ENCODE measurements around the gene GUK1.

The GUK1 gene, protein sequence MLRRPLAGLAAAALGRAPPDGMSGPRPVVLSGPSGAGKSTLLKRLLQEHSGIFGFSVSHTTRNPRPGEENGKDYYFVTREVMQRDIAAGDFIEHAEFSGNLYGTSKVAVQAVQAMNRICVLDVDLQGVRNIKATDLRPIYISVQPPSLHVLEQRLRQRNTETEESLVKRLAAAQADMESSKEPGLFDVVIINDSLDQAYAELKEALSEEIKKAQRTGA

DNA sequence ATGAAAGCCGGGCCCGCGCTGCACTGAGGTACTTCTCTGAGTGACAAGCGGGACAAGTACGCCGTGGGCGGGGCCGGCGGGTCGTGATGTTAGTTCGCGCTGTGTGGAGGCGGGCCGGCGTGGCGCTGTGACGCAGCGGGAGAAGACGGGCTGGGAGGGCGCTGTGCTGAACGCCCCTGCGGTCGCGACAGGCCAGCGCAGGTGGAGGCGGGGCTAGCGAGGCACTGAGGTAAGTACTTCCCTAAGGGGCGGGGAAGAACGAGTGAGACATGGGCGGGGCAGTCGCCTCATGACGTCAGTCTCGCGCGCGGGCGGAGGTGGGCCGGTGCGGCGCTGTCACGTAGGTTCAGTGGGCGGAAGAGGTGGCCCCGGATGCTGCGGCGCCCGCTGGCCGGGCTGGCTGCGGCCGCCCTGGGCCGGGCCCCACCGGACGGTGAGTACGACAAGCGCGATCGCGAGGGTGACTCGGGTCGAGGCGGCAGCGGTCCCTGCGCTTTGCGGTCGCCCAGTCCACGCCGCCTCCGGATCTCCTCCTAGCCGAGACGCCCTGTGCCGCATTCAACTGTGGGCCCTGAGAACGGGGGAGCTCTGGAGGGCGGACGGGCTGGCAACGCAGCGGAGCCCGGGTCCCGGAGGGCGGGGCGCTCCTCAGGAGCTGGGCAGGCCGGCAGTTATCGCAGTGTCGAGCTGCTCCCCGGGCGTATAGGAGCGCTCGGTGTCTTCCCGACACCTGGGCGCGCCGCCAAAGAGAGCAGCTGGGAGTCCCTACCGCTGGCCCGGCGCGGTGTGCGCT, at the start of gene GUK1:
GUK1 (plus strand) TSS at position 349 of the 793 bp plus-strand sequence; CDS start at position 373, 24 bp downstream.
- DNase-seq (ENCODE audit: low read depth in 2 of 2), result peak; percentile 98

DNA sequence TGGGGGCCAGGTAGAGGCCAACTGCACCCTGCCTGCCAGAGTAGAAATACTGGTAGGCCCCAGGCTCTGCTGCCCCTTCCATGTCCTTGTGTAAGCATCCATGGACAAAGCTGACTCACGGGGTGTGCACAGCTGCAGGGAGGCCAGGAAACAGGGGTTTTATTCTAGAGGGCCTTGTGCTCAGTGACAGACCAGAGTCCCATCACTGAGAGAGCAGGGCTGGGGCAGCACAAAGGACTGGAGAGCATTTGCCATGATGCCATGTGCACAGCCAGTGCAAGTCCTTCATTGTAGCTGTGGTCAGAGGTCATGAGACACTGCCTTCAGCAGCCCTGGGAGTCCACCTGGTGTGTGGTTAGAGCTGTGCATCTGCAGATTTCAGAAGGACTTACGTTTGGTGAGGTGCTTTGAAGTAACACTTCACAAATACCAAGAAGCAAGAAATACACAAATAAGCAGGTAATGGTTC, 49.4 kb upstream of the GUK1 start:
- no peak for DNase-seq (ENCODE audit: low read depth in 2 of 2)

DNA sequence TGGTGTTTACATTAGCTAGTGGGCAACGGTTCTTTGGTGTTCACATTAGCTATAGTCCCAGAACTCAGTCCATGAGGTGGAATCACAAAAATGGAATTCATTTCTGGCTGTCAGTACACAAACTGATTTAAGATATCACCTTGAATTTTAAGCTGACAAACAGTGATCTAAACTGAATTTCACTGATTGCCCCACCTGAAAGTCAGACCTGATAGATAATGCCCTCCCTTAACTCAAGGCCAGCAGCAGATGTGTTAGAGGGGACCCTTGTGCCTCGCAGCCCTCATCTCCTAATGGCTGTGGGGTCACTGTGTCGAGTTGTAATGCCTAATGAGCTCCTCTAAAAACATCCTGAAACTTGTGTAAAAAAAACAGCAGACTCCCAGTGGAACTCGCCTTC, 49.0 kb upstream of the GUK1 start:
- DNase-seq (ENCODE audit: low read depth in 2 of 2), result no peak

DNA sequence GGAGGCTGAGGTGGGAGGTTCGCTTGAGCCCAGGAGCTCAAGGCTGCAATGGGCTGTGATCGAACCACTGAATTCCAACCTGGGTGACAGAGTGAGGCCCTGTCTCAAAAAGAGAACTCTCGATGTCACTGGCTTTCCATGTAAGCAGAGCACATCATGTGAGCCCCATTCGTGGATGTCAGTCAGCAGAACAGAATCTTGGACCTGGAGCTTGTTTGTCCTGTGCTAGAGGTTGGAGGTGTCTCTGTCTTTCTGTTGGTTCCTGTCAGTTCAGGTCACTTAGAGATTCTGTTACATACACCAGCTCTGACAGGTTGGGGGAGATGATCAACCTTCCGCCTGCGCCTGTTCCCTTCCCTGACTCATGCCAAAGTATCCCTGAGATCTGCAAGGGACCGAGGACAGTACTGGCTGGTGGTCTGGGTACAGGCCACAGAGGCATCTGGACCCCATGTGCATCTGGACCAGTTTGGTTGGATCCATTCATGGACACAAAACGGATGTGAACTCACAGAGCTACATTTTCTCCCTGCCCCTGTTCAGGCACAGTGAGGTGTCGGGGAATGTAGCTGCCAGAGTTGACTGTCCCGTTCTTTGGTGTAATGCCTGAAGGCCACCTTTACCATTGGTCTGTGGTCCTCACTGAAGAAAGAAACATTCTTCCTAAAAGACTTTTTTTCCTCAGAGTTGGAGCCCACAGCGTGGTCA, 47.6 kb upstream of the GUK1 start:
- no peak for DNase-seq (ENCODE audit: low read depth in 2 of 2)

DNA sequence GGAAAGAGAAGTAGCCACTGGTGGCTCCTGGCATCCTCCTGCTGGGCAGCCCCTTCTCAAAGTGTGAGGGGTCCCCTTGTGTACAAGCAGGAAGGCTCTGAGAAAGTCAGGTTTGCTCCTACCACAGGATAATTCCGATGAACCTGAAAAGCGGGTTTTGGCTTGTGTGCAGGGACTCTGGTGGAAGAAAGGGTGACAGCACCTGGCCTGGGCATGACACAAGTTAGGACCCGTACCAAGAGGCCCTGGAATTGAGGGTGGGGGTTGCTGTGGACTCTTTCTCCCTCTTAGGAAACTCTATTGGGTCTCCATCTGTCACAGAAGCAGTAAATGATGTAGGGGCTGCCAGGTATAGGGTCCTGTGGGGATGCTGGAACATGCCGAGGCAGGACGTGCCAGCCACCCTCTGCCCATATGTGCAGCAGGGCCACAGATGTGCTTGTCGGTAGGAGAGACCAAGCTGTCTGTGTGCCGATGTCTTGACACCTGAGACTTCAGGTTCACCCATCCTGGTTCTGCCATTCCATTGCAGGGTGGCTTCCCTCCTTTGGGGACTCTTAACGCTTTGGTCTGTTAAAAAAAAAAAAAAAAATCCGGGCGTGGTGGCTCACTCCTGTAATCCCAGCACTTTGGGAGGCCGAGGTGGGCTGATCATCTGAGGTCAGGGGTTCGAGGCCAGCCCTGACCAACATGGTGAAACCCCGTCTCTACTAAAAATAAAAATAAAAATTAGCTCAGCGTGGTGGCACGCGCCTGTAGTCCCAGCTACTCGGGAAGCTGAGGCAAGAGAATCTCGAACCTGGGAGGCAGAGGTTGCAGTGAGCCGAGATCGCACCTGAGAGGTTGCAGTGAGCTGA, 46.8 kb upstream of the GUK1 start:
- DNase-seq (ENCODE audit: low read depth in 2 of 2), result no peak

DNA sequence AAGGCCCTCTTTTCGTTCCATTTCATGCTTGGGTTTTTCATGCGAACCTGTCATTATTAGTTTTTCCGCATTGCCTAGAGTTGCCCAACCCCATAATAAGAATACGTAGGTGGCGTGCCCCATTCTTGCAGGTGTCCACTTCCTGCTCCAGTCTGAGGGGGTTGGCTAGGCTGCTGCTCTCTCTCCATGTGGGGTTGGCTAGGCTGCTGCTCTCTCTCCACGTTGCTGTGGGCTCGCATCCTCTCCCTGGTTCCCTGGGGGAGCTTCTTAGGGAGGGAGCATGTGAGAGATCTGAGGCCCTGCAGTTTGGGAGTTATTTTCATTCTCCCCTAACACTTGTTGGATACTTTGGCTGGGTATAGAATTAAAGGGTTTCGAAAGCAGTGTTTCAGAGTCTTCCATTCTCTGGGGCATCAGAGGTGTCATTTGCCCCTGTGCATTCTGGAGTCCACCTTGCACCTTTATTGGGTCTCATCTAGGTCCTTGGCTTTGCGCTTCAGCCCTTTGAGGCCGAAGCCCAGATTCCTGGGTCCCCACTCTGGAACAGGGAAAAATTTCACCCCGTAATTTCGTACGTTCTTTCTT, 45.6 kb upstream of the GUK1 start:
- DNase-seq (ENCODE audit: low read depth in 2 of 2), result no peak

DNA sequence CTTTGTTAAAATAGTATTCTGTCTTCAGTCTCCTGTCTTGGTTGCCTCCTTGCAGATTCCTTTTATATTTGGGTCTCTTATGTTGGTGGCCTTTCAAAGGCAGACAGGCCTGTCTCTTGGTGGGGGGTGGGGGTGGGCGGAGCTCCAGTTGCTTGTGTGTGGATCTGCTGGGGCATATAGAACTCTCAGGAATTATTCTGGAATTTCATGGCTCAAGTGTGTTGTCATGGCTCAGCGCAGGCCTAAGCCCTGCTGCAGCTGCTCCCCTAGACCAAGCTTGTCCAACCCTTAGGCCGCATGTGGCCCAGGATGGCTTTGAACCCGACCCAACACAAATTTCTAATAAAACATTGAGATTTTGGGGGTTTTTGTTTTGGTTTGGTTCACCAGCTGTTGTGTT, 44.9 kb upstream of the GUK1 start:
- no peak for DNase-seq (ENCODE audit: low read depth in 2 of 2)

DNA sequence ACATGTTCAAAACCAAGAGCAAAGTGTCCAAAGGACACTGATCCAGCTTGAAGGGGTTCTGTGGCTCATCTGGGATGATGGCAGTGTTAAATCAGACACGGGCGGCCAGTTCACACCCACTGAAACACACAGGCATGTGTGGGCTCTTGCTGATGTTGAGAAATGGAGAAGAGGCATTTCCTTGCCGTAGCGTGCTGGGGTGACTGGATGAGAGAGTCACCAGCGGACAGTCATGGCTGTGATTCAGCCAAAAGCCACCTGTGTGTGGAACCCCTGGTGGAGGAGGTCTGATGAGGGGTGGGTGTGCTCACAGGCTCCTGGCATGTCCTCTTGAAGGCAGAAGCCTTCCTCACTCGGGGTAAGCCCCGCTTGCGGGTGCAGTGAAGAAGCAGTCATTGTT, 44.1 kb upstream of the GUK1 start:
- no peak for DNase-seq (ENCODE audit: low read depth in 2 of 2)

DNA sequence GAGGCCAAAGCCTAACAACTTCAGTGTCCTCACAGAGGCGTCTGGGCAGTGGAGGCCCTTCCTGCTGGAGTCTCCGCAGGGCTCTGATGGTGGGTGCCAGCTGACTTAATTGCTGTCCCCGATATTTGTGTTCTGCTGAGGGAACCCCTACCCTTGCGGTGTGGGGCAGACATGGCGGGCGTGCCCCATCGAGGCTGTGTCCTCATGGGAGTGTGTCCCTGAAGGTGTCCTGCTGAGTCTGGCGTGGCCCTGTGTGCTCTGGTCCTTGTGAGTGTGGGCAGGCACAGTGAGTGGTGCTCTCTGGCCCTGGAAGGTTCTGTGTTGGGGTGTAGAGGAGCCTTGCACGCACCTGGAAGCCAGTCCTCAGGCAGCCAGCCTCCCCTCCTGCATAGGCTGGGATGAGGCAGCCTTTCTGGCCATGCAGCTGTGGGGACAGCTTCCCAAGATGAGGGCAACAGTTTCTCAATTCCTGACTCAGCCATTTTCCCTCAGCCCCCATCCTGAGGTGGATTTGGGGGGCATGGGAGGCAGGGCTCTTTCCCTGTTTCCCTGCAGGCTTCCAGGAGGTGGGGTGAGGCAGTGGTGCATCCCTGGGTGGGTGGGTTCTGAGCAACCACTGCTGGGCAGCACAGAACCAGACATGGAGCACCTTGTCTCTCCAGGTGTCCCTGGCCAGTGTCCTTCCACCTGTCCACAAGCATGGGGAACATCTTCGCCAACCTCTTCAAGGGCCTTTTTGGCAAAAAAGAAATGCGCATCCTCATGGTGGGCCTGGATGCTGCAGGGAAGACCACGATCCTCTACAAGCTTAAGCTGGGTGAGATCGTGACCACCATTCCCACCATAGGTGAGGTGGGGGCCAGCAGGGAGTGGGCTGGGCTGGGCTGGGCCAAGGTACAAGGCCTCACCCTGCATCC, 43.4 kb upstream of the GUK1 start:
- DNase-seq (ENCODE audit: low read depth in 2 of 2), result no peak

DNA sequence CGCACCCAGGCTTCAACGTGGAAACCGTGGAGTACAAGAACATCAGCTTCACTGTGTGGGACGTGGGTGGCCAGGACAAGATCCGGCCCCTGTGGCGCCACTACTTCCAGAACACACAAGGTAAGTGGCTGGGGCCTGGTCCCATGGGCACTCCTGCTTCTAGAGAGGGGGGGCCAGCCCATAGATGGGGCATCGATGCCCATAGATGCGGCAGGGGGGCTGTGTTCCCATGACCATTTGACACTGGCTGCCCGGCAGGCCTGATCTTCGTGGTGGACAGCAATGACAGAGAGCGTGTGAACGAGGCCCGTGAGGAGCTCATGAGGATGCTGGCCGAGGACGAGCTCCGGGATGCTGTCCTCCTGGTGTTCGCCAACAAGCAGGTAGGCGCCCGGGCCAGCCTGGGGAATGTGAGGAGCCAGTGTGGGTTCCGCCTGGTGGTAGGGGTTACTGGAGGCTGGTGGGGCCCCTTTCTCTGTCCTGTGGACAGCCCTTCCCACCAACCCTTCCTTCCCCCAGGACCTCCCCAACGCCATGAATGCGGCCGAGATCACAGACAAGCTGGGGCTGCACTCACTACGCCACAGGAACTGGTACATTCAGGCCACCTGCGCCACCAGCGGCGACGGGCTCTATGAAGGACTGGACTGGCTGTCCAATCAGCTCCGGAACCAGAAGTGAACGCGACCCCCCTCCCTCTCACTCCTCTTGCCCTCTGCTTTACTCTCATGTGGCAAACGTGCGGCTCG, 42.6 kb upstream of the GUK1 start:
- DNase-seq (ENCODE audit: low read depth in 2 of 2), result no peak

DNA sequence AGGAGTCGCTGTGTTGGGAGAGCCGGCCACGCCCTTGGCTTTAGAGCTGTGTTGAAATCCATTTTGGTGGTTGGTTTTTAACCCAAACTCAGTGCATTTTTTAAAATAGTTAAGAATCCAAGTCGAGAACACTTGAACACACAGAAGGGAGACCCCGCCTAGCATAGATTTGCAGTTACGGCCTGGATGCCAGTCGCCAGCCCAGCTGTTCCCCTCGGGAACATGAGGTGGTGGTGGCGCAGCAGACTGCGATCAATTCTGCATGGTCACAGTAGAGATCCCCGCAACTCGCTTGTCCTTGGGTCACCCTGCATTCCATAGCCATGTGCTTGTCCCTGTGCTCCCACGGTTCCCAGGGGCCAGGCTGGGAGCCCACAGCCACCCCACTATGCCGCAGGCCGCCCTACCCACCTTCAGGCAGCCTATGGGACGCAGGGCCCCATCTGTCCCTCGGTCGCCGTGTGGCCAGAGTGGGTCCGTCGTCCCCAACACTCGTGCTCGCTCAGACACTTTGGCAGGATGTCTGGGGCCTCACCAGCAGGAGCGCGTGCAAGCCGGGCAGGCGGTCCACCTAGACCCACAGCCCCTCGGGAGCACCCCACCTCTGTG, 41.7 kb upstream of the GUK1 start:
- no peak for DNase-seq (ENCODE audit: low read depth in 2 of 2)

DNA sequence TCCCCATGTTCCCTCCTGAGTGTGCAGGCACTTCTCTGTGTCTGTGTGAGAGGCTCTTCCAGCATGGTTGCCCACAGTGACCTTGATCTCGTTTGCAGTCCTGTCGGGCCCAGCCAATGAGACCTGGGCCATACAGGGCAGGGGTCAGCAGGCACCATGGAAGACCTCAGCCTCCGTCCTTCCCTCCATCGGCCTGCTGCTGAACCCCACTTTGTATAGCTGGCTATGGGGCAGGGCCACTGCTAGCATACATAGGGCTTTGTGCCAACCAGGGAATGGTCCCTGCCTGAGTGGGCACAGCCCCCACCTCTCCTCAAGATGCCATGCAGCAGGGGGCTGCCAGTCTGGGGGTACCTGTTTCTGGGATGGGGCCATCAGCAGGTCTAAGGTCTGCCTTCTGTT, 40.7 kb upstream of the GUK1 start:
- DNase-seq (ENCODE audit: low read depth in 2 of 2), result no peak

DNA sequence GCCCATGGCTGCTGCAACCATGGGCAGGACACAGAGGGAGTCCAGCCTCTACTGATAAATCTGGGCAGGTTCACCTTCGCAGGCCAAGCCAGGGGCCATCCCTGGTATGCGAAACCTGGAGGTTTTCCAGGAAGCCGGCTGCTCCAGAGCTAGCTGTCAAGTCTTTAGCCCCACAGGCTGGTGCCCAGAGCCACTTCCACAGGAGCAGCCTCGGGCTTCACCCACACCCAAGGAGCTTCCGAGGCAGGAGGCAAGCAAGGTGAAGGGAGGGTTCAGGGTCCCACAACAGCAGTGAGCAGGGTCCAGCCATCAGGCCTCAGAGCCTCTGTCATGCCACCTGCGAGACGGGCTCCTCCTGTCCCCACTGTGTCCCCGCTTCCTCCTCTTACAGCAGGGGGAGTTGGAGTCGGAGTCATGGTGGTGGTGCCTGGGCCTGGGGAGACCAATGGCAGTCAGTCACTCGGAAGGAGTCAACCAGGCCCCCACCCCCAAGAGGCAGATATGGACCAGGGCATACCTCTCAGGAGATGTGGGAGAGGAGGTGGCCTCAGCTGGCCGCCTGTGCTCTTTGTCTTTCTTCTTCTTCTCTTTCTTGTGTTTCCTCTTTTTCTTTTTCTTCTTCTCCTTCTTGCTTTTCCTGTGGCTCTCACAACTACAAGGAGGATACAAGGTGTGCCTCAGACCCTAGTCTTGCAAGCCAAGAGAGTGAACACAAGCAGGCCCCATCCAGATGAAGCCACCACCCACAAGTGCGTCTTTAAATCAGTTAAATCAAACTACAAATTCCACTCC, 39.1 kb upstream of the GUK1 start:
- DNase-seq (ENCODE audit: low read depth in 2 of 2), result no peak

DNA sequence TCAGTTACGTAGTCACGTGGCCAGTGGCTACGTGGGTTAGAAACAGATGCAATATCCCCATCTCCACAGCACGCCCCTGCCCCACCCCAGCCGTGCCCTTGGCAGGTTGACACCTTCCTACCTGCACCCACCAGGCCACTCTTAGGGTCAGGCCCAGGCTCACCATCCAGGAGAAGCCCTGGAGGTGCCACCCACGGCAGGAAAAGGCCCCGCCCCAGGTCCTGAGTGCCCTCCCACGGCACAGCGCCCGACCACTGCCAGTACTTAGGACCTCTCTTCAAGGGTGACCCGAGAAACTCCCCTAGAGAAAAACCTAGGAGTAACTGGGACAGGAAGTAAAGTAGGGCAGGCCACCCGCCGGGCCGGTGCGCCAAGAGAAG, 38.5 kb upstream of the GUK1 start:
- DNase-seq (ENCODE audit: low read depth in 2 of 2), result no peak

DNA sequence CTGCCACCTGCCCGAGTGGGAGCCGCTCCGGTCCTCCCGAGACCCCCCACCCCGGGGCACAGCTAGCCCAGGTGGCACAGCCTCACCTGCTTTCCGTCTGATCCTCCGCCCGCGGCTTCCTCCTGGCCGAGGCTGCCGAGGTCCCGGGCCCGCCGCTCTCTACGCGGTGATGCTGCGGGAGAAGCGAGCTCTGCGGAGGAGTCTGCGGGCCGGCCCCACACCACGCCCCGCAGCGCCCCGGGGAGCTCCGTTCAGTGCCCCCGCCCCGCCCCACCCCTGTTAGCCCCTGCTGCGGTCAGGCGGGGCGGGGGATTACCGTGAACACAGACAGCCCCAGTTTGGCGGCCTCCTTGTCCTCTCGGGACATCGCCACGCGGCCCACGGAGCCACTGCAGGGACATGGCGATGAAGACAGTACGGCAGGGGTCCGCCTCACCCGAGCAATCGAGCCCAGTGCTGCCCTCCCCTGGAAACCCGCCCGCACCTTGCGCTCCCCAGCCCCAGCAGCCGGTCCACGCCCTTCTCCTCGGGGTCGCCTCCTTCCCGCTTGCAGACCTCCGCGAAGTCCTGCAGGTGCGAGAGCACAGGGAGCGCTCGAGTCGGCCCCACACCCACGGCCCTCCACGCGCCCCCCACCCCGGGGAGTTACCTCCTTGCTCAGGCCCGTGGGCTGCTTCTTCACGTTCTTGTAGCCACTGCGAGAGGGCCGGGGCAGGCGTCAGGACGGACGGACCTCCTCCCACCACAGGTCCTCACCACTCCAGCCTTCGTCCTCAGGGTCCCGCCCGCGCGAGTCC, 37.9 kb upstream of the GUK1 start:
- no peak for DNase-seq (ENCODE audit: low read depth in 2 of 2)

DNA sequence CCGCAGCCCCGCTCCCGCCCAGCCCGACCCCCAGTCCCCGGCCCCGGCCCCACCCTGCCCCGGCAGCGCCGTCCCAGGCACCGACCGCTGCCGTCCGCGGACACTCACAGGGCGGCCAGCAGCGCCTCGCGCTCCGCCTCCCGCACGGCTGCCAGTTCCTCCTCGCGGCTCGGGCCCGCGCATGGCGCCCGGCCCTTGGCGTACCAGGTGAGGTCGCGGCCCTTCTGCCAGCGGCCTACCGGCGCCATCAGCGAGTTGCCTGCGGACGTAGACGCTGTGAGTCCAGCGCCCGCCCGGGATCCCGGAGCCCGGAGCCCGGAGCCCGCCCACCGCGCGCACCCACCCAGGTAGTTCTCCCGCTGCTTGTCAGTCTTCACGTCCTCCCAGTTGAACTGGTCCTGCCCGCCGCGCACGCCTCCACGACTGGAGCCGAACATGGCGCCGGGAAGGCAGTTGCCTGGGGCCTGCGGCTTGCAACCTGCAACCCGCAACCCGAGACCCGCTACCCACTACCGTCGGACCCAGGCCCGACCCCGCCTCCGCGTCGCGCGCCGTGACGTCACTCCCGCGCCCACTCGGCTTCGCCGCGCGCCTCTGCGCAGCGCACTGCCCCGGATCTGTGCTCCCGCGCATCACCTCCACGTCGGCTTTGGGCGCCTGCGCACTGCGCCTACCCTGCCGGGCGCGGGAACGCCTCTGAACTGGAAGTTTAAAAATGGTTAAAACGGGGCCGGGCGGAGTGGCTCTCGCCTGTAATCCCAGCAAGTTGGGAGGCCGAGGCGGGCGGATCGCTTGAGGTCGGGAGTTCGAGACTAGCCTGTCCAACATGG, 37.1 kb upstream of the GUK1 start, which contains the start of gene C1orf35:
C1orf35 (minus strand) TSS at position 535 of the 830 bp plus-strand sequence; CDS start at position 437, 98 bp downstream.
- peak; percentile 72 to 76 for DNase-seq (ENCODE audit: low read depth in 2 of 2)

Data from fibroblast of skin of left quadriceps (primary cell).